Measurements from ENCODE around the gene DNAJB6.

DNA sequence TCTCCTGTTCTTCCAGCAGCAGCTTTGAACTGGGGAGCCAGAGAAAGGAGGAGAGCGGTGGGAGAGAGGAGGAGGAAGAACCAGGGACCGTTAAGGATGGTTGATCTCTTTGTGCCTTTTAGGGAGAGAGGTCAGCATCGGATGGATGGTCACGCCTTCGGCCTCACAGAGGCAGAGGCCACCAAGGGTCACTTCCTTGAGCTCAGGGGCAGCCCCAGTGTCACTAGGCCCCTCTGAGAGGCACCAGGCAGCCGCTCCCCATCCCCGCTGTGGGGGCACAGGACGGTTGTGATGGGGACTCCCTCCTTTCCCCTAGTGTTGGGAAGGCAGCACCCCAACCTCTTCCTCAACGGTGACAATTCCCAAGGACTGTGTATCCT, 121.4 kb downstream of the DNAJB6 start:
- TF ChIP-seq, protein P1, sequence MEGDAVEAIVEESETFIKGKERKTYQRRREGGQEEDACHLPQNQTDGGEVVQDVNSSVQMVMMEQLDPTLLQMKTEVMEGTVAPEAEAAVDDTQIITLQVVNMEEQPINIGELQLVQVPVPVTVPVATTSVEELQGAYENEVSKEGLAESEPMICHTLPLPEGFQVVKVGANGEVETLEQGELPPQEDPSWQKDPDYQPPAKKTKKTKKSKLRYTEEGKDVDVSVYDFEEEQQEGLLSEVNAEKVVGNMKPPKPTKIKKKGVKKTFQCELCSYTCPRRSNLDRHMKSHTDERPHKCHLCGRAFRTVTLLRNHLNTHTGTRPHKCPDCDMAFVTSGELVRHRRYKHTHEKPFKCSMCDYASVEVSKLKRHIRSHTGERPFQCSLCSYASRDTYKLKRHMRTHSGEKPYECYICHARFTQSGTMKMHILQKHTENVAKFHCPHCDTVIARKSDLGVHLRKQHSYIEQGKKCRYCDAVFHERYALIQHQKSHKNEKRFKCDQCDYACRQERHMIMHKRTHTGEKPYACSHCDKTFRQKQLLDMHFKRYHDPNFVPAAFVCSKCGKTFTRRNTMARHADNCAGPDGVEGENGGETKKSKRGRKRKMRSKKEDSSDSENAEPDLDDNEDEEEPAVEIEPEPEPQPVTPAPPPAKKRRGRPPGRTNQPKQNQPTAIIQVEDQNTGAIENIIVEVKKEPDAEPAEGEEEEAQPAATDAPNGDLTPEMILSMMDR (IDR thresholded peaks at IDR 0.05) = no peak
- TF ChIP-seq EP300 (IDR thresholded peaks at IDR 0.05) (no peak), POLR2A (IDR thresholded peaks at IDR 0.05) (no peak)
